ENCODE measurements around the gene PANK1.

PANK1 gene

GRCh38 chr10:89537364-89537763 lies 107.7 kb downstream of the PANK1 start:
- no peak for TF ChIP-seq CTCF (IDR thresholded peaks at IDR 0.05)
- TF ChIP-seq ZFX (IDR thresholded peaks at IDR 0.05; ENCODE audit: borderline replicate concordance): no peak

GRCh38 chr10:89536013-89536354 lies 109.1 kb downstream of the PANK1 start:
- H3K27ac ChIP-seq: no peak overlapping the region
- no peak for TF ChIP-seq CTCF (IDR thresholded peaks at IDR 0.05)
- TF ChIP-seq ZFX (IDR thresholded peaks at IDR 0.05; ENCODE audit: borderline replicate concordance): no peak

More at GRCh38 chr10:89537364-89537763, 107.7 kb downstream of the PANK1 start:
- no peak overlapping the region for H3K27ac ChIP-seq

DNA sequence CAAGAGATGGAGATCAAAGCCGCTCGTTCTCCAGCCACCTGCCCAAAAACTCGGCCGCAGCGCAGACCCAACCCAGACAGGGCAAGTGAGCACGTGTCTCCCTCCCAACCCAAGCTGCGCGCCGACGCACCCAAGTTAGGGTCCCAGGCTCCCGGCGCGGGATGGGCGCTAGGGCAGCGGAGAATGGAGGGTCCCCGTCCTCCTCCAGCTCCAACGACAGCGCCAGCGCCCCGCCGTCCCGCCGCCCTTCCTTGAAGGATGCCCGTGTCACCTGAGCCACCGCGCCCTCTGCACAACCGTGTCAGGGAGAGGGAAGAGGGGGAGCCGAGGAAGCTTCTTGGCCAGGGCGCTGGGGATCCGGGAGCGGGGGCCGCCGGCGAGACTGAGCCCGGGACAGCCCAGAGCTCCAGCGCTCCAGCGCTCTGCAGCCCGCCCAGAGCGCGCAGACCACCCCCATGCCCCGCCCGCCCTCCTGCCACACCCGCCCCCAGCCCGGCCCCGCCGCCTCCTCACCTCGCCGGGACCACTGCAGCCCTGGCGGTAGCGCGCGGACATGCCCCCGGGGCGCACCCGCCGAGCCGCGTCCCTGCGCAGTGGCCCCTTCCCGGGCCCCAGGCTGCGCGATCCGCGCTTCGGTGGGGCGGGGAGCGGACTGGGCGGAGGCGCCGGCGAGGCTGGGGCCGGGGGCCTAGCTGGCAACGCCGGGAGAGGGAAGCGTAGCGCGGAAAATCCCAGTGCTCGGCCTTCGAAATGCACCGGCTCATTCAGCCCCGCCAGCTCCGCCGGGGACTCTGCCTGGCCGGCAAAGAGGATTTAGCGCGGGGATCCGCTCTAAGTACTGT lies 109.7 kb downstream of the PANK1 start, which contains the start of gene SLC16A12:
SLC16A12 (minus strand) TSS at position 424 of the 842 bp plus-strand sequence. CDS start 73,016 bp downstream, outside the sequence.
- no peak within 1 kb of the TSS for H3K27ac ChIP-seq

GRCh38 chr10:89534826-89535166 lies 110.2 kb downstream of the PANK1 start:
- TF ChIP-seq CTCF (IDR thresholded peaks at IDR 0.05) (no peak), ZFX (IDR thresholded peaks at IDR 0.05; ENCODE audit: borderline replicate concordance) (no peak)
- H3K27ac ChIP-seq: no peak overlapping the region

More for the DNA sequence above, 109.7 kb downstream of the PANK1 start, which contains the start of gene SLC16A12:
- TF ChIP-seq CTCF (IDR thresholded peaks at IDR 0.05): no peak
- no peak for TF ChIP-seq ZFX (IDR thresholded peaks at IDR 0.05; ENCODE audit: borderline replicate concordance)
